Central memory CD4-positive, alpha-beta T cell (primary cell): ENCODE measurements around the gene SLC2A9.

Source experiments
- DNase-seq: peaks from one replicate; pipeline ENCODE4 v3.0.0; 2022

The SLC2A9 gene

DNA sequence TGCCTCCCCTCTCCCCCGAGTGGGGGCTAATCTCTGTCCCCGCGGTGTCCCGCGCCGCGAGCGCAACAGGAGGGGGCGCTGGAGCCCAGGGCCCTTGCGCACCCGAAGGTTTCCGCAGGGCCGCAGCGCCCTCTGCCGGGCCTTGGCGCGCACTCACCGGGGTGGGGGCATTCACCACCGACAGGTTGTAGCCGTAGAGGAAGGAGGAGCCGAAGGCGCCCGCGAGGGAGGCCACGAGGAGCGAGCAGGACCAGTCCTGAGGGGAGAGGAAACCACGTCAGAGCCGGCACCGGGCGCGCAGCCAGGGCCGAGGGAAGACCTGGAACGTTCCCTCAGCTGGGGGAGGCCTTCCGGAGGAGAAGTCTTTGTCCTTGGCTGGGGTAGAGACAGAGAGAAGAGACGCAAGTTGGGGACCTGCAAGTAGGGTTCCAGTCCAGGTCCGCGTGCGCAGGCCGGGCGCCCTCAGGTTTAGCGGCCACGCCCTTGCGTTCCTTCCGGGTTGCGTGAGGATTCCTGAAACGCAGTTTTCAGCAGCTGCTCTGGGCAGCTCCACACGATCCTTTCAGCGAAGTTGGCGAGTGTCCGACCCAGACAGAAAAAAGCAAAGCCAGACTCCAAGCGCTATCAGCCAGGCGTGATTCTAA lies 2.4 kb downstream of the SLC2A9 start:
- DNase-seq, result peak; percentile 94

DNA sequence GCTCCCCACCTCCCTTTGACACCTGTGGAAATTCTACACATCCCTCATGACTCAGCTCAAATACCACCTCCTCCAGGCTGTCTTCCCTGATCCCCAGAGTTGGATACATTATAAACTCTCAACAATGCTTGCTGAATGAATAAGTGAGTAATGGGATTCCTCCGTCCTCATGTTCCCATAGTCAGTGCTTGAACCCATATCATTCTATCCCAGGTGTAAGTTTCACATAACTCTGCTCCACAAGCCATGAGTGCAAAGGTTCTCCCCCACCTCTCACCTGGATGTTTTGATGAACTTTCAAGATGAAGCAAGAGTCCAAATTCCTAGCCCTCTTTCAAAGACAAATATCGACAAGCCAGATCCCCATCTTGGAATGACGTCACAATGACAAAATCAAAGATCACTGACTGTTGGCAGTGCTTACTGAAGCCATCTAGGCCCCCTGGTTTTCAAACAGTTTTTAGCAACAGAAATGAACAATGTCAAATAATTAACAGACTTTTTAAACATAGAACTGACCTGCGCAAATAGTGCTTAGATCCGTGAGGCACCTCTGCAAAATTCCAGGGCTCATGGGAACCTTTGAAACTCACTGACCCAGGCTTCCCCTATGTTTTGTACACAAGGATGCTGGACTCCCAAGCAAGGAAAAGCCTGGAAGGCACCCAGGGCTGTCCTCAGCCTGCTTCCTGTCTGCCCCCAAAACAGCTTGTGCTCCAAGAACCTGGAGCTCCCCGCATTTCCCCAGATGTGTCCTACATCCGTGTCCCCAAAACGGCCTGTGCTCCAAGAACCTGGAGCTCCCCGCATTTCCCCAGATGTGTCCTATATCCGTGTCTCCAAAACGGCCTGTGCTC lies 4.0 kb downstream of the SLC2A9 start:
- DNase-seq, result no peak

DNA sequence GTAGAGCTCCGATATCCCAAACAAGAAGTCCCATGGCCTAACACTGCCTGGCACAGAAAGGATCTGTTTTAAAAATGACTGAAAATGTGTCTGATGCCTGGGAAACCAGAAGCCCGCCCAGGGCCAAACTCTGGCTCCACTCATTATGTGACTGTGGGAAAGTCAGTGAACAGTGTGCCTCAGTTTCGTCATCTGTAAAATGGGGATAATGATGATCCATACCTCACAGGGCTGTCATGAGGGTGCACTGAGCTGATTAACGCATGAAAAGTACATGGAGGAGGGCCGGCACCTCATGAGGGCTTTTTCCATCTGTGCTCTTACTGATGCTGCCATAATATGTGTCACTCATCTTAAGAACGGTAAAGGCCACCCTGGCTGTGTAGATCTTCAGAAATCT lies 5.1 kb downstream of the SLC2A9 start:
- DNase-seq, result no peak

DNA sequence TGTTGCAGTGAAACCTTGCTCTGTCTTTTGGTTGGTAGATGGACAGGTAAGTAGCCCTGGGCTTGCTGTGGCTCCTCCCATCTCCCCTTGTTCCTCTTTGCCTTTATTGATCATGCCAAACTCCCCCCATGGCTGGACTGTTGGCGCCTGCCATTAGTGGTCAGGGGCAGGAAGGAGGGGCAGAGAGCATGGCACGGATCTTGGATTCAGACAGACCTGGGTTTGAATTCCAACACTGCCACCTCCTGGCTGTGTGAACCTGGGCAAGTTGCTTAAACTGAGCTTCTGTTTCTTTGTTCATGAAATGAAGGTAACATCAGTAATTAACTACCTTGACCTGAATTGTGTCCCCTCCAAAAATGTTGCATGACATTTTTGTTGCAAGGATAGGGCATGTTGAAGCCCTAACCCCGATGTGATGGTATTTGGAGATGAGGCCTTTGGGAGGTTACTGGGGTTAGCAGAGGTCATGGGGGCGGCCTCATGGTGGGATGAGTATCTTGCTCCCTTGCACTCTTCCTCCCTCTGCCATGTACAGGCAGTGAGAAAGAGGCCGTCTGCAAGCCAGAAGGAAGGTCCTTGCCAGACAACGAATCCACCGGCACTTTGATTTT lies 6.0 kb downstream of the SLC2A9 start:
- DNase-seq, result no peak

DNA sequence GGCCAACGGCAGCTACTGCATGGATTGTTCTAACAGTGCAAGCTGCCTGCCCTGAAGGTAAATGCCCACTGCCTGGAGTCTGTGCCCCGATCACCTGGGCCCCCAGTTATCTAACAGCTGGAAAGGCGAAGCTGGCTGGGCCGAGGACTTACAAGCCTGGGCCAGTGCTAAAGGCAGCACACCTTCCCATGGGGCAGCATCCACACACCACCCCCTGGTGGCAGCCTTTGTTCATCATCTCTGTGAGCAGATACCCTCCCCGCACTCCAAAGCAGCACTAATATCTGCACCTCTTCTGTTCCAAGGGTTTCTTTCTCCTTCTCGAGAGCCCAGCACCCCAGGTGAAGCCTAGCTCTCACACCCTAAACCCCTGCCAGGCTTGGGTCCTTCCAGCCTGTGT lies 7.6 kb downstream of the SLC2A9 start:
- DNase-seq, result no peak

DNA sequence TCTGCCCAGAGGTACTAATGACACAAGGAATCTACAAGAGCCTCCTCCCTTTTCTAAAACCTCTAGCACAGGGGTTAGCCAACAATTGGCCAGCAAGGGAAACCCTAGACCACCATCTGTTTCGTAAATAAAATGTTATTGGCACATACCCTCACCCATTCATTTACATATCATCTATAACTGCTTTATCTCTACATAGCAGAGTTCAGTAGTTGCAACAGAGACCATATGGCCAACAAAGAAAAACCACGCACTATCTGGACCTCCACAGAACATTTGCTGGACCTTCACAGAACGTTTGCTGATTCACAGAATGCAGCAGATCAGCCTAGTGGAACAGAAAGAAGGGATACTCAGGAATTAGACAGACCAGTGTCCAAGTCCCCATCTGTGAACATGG lies 9.4 kb downstream of the SLC2A9 start:
- no peak for DNase-seq

DNA sequence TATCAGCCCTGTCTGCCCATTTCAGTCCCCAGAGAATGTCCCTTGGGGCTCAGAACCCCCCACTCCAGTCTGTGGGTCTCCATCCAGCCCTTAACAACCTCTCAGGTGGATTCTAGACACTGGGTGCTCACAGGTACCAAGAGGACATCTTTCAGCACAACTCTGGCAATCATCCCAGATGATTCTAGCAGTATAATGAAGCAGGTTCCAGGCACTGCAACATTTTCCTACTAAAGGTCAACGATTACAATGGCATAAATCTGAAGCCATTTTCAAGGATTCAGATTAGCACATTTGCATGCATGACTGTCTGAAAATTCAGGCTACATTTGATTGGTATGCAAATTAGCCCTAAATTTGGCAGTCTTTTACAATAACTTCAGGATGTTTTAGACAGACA lies 10.0 kb downstream of the SLC2A9 start:
- no peak for DNase-seq

DNA sequence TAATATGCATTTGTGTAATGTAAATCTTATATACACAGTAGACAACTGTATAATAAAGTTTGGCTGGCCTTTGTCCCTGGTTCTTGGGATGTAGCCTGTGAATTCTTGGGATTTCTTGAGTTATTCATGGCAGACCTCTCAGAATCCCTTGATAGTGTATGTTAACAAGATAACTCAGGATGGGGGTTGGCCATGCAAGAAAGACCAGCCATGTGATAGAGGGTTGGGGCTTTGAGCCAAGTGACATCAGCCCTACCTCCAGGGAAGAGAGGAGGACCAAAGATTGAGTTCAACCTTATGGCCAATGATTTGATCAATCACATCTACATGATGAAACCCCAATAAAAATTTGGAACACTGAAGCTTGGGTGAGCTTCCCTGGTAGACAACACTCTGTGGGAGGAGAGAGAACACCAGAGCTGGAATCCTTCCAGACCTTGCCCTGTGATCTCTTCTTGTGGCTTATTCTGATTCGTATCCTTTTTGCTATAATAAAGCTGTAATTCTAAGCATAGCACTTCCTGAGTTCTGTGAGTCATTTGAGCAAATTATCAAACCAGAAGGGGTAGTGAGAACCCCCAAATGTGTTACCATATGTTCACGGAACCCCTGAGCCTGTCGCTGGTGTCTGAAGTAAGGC lies 11.3 kb downstream of the SLC2A9 start:
- DNase-seq, result no peak

DNA sequence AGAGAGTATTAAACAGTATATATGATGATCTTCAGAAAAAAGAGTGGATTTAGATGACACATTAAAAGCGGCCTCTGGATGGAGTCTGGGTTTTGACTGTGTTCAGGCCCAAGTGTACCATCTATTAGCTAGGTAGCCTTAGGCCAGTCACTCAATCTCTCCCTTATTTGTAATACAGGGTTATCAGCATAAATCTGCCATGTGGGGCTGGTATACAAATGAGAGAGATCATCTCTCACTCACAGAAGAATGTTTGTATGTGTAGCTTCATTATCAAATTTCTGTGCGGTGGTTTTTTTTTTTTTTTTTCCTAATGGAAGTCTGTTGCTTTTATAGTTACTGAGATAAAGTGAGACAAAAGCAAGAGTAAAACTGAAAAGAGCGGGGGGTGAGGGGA lies 12.7 kb downstream of the SLC2A9 start:
- DNase-seq, result no peak

DNA sequence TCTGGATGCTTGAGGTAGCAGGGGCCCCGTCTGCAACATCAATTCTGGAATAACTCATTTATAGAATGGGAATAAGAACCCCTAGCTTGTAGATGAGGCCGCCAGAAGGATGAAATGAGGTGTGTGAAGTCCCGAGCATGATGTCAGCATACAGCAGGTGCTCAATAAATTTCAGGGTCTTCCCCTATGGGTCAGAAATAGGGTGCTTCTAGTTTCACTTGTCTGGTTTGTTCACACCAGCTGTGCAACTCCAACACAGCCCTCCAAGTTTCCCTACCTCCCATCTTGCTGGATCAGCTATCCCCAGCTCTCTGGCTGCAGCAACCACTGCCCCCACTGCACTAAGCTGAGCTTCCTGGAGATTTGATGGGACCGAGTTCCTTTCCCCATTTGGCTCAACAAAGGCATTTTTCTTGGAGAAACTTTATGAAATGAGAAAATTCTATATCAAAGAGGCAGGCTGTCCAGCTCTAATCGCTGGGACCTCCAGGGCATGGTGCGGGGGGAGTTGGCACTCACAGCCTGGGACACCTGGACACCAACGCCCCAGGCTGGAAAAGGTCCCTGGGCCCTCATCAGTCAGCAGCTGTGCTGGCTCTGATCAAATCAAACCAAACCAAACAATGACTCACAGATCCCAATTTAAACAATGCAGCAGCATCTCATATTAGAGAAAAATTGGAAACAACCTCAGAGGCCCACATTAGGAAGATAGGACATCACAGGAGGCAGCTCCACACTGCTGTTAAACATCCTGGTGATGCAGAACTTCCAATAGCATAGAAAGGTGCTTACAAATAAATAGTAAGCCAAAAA lies 13.3 kb downstream of the SLC2A9 start:
- DNase-seq, result no peak

DNA sequence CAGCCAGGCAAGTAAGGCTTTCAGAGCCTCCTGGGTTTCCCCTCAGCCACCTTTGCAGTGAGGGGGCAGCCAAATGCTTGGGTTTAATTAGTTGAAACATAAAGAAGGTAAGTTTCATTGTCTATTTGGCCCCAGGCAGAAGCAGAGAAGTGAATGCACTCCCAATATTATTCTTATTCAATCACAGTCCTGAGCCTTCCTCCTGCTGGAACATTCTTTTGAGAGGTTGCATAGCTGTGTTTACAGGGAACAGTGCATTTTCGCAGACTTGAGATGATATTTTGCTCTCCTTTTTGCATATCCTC lies 13.9 kb downstream of the SLC2A9 start:
- no peak for DNase-seq

DNA sequence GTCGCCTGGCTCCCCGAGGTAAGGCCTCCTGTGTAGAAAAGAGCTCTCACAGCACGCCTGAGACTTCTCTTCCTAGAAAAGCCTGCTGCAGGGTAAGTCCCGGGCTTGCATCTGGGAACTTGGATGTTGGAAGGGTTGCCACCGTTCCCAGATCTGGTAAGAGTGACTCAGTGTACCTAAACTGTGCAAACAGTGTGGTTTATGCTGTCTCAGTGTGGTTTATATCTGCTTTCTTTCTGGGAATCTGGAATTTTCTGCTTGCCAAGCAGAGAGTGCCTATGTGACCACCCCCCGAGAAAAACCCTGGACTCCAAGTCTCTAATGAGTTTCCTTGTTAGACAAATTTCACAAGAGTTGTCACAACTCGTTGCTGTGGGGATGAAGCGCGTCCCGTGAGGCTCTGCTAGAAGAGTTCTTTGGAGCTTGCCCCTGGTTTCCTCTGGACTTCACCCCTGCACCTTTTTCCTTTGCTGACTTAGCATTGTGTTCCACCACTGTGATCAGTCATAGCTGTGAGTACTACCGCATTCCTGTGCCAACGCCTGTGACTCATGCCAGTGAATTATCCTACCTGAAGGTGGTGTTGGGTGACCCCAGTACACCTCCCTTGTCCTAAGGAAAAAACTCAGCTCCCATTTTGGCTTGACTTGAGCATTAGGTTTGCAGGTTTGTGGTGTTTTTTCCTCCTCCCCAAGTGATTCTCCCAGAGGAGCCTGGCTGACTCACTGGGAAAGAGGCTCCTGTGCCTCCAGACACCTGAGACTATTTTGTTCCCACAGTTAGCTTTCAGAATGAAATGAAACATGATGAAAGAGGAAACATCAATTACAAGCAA lies 14.5 kb downstream of the SLC2A9 start:
- no peak for DNase-seq

DNA sequence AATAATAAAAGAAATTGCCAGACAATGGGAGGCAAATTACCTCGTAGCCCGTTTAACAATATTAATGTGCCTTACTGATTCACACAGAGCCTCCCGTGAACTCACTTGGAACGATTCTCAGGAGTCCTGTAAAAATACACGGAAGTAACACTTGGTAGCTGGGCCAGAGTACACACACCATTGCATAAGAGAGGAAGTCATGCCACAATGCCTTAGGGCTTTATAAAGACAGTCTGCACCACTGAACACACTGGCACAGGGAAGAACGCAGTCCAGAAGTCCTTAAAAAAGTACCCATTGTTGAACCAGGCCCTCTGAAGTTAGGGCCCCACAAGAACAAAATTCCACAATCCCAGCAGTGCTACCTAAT lies 15.1 kb downstream of the SLC2A9 start:
- no peak for DNase-seq

DNA sequence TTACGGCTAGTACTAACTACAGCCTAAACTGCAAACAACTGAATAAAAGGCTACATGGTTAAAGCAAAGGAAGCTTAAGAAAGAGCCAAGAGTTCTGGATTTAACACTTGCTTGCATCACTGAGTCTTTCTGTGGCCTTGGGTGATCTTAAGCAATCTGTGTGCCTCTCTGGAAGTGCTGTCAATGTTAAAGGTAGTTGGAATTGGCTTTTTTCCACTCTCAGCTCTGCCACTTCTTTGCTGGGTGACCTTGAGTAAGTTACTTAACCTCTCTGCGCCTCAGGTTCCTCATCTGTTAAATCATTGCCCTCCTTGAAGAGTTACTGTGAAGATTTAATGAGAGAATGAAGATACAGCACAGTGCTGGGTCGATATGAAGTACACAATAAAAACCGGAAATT lies 15.7 kb downstream of the SLC2A9 start:
- DNase-seq, result no peak

DNA sequence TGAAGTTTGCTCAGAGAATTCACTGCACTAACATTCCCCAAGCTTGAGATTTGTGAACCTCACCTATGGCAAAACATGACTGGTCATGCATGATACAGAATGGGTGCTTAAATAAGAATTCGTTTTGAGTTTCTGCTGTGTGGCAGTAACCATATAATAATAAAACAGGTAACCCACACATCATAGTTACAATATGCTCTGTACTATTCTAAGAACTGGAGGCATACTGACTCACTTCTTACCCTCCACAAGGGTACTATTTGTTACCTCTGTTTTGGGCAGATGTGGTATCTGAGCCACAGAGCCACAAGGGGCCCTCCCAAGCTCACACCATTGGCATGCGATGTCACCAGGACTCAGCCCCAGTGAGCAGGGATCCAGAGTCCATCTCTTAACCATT lies 17.6 kb downstream of the SLC2A9 start:
- no peak for DNase-seq

DNA sequence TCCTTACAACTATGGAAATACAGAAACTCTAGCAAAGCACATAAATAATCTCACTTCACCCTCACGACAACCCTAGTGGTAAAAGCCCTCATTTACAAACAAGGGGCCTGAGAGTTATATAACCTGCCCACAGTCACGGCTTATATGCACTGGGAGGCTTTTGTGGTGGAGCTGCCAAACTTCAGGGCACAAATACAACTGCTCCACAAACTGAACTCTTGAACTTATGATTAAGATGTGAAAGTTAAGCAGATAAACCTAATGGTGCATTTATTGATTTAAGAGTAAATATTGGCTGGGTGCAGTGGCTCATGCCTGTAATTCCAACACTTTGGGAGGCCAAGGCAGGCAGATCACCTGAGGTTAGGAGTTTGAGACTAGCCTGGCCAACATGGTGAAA lies 19.0 kb downstream of the SLC2A9 start:
- no peak for DNase-seq

DNA sequence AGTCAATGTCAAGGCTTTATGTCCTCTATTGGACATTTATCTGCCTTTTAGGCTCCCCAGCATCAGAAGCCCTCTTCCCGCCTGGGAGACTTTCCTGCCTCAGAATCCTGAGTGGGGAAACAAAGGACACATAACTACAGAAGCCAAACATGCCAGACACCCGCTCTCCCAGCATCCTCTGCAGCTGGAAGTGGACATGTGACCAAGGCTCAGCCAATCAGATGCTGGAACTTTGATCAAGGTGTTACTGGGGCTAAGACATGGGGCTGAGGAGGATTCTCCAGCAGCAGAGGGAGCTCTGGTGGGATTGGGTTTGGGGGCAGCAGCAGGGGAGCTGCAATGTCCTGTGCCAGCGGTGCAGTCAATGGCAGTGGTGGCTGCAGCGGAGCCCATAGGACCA lies 19.5 kb downstream of the SLC2A9 start:
- DNase-seq, result no peak

DNA sequence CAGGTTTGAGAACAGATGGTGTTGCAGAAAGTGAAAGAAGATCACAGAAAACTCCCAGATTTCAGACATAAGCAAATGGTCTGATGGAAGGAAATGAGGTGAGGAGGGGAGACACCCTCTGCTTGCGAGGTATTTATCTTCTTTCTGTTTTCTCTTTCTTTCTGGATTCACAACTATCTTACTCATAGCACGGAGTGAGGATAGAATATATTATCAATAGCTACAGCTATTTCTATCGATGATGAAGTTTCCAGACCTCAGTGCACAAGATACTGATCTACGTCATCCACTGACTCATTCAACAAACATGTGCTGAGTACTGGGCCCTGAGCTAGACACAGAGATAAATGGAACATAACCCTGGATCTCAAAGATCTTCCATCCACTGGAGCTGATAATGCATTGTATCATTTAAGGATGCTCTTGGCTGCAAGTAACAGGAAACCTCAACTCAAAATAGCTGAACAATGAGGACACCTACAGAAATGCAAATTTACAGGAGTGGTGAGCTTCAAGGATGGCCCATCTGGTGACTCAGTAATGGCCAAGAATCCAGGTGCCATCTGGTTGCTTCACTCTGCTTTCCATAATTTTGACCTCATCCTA lies 21.2 kb downstream of the SLC2A9 start:
- DNase-seq, result no peak

DNA sequence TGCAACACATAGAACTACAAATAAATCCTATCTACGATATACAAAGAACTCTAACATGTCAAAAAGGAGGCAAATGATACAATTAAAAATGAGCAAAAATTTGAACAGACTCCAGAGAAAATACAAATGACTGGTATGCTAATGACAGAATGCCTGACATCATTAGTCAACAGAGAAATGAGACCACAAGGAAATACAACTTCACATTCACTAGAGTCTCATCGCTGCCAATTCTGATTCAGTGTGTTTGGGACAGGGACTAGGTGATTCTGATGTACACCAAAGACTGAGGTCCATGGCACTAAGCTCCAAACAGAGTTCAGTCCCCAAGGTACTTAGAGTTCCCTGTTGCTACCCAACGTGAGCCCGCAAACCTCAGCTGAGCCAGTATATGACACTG lies 23.4 kb downstream of the SLC2A9 start:
- no peak for DNase-seq

DNA sequence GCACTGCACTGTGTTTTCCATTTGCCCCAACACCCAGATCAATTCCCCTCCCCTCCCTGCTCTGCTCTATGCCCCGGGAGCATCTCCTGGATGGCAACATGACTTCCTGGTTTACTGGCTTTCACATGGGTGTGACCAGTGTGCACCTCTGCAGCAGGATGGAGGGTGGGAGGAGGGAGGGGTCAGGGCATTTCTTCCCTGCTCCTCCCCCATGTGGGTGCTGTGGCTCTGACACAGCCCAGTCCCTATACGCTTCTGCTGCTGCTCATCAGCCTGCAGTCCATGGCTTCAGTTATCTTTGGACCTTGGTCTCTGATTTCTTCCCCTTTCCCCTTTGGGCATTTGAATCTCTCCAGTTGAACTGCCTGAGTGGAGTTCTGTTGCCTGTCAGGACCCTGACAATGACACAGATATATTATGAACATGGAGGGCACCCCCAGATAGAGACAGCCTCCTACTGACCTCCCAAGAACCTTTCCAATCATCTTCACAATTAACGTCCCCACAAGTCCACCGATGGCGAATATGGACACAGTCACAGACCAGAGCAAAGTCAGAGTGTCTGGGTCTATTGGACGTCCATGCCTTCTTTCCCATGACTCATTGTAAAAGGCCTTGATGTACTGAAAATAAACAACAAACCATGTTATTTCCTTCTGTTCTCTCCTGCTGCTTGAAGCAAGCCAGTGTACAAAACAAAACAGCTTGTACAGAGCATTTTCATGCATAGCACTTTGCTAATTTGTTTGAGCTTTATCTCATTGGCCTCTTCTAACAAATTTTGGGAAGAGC lies 24.8 kb downstream of the SLC2A9 start:
- no peak for DNase-seq
